ENCODE data around the gene RHOF. TPM values are rescaled to one million over a fixed set of nuclear protein-coding genes. Genes with fewer than 3 reads are reported as not detected.

RHOF gene
- total RNA-seq, 1 experiment from 2014 or later: 29.1 TPM

GRCh38 chr12:121812921-121813896 lies 19.7 kb upstream of the RHOF start:
- H4K5ac ChIP-seq (ENCODE audit: insufficient read length, low read depth, low read length): no peak overlapping the region
- peaks cover 21 to 26% of the 10 kb centered on the region in 2 experiments for H3K4me1 Mint-ChIP-seq
- no peak overlapping the region for H2BK12ac ChIP-seq (ENCODE audit: insufficient read length, low read depth, low read length)
- no CpG with 5 or more reads among the region's 25 CpGs for WGBS (ENCODE audit: extremely low coverage, insufficient read length, low lambda C conversion rate)
- H3K4me1 ChIP-seq (ENCODE audit: insufficient read depth, low read length): no peaks in the 10 kb centered on the region
- H3K79me1 ChIP-seq (ENCODE audit: insufficient read depth, low read depth, low read length, poor library complexity, severe bottlenecking): peaks cover 2% of the 10 kb centered on the region
- peaks cover 3% of the 10 kb centered on the region; the same call in 1 of the 2 replicates for H3K79me2 ChIP-seq (ENCODE audit: insufficient read depth, low read length)
- H3K9me3 Mint-ChIP-seq: no peaks in the 10 kb centered on the region; a peak in 1 of 5 replicates
- H3K23ac ChIP-seq (ENCODE audit: insufficient read length, low read depth, low read length): no peak overlapping the region
- H3K27ac ChIP-seq (ENCODE audit: insufficient read length, low read depth, low read length): no peak overlapping the region
- no peaks in the 10 kb centered on the region for H3K27me3 ChIP-seq (ENCODE audit: insufficient read depth, low read length)
- H3K27me3 Mint-ChIP-seq (ENCODE audit: low read depth): no peaks in the 10 kb centered on the region
- no peak overlapping the region for H3K56ac ChIP-seq (ENCODE audit: insufficient read length, low read depth, low read length)
- H2BK20ac ChIP-seq (ENCODE audit: low read depth, low read length, poor library complexity, severe bottlenecking): no peak overlapping the region
- no peak overlapping the region for H4K8ac ChIP-seq (replicated peaks; ENCODE audit: insufficient read length, low read depth, low read length)
- no peaks in the 10 kb centered on the region for H3K9me3 ChIP-seq (ENCODE audit: control insufficient read depth, low read depth, low read length)
- H3K27ac Mint-ChIP-seq: peak overlapping the region; percentile 28 to 85 (median 59); a peak in 4 of 7 replicates
- H3K4ac ChIP-seq (ENCODE audit: low read depth, low read length): no peak overlapping the region
- H2BK120ac ChIP-seq (ENCODE audit: low read depth, low read length, poor library complexity, severe bottlenecking): no peak overlapping the region
- no peak overlapping the region for H4K91ac ChIP-seq (ENCODE audit: insufficient read length, low read depth, low read length)
- H3K9ac ChIP-seq (ENCODE audit: extremely low read depth, insufficient read length, low read length): no peak overlapping the region
- H3K18ac ChIP-seq (ENCODE audit: insufficient read length, low read depth, low read length): no peak overlapping the region
- peak overlapping the region; percentile 87 for H3K4me2 ChIP-seq (ENCODE audit: insufficient read depth, insufficient read length, low read length)
- H3K14ac ChIP-seq (ENCODE audit: insufficient read depth, low read length): no peak overlapping the region
- H3K23me2 ChIP-seq (ENCODE audit: insufficient read length, low read depth, low read length, poor library complexity, severe bottlenecking): peaks cover 5% of the 10 kb centered on the region
- H2AFZ ChIP-seq (ENCODE audit: low read length): no peak overlapping the region
- peak overlapping the region; percentile 79 to 86 for H3K4me3 Mint-ChIP-seq
- no peak overlapping the region for H2BK5ac ChIP-seq (ENCODE audit: insufficient read length, low read length)
- no peak overlapping the region for H3T11ph ChIP-seq (ENCODE audit: low read length)
- H2BK15ac ChIP-seq (ENCODE audit: low read depth, low read length): no peak overlapping the region
- no peak for DNase-seq
- H3K36me3 Mint-ChIP-seq (ENCODE audit: insufficient read depth in 1 of 3, low read depth in 3 of 3): peaks cover 23 to 73% (median 59%) of the 10 kb centered on the region in 3 experiments
- no peak for TF ChIP-seq CTCF (conservative IDR thresholded peaks at IDR 0.05)
- H4K20me1 ChIP-seq (ENCODE audit: control insufficient read depth, insufficient read depth, insufficient read length): no peaks in the 10 kb centered on the region
- H2AK5ac ChIP-seq (ENCODE audit: insufficient read length, low read length): no peak overlapping the region
